Breast epithelium (tissue), 4 donors: ENCODE data around the gene CSNK2B. TPM values are rescaled to one million over a fixed set of nuclear protein-coding genes. Genes with fewer than 3 reads are reported as not detected.

Source experiments
- DNase-seq, 2 donors: peaks; one replicate each; pipeline ENCODE4 v3.0.0-alpha.2; 2019; ENCODE audit warnings: low spot score in 2 of 2
- H3K27ac ChIP-seq, 2 donors: fragments of 200-600 bp; sonication (generic) in 1 of 2; one replicate each; pipeline ENCODE4 v1.5.1; 2016 to 2019; ENCODE audit warnings: mild to moderate bottlenecking in 1 of 2
- H3K27me3 ChIP-seq, 2 donors: fragments of 200-600 bp; sonication (generic) in 1 of 2; one replicate each; pipeline versions ENCODE4 v1.5.1 to v1.6.0; 2017 to 2019; ENCODE audit warnings: control low read depth in 1 of 2, mild to moderate bottlenecking in 1 of 2
- H3K36me3 ChIP-seq: fragments of 200-600 bp; one replicate; pipeline ENCODE4 v1.5.1; 2019
- H3K4me1 ChIP-seq, 2 donors: fragments of 200-600 bp; sonication (generic); one replicate each; pipeline ENCODE4 v1.5.1; 2016 to 2019; ENCODE audit warnings: control low read depth in 1 of 2
- H3K4me3 ChIP-seq, 3 donors: fragments of 200-600 bp; sonication (generic); 1 replicate in 2 of 3; 2 replicates in 1 of 3; pipeline ENCODE4 v1.5.1; 2016 to 2019; ENCODE audit warnings: mild to moderate bottlenecking in 3 of 3, moderate library complexity in 2 of 3
- H3K9me3 ChIP-seq, 2 donors: fragments of 200-600 bp; sonication (generic) in 1 of 2; one replicate each; pipeline ENCODE4 v1.5.1; 2016 to 2019; ENCODE audit warnings: control low read depth in 1 of 2
- POLR2A ChIP-seq: fragments of 450-650 bp; IDR thresholded peaks from one replicate; pipeline ENCODE4 v1.6.1; 2016; ENCODE audit warnings: antibody characterized with exemption, mild to moderate bottlenecking, moderate library complexity
- POLR2AphosphoS5 ChIP-seq, 3 donors: sonication (generic); formaldehyde crosslinking; IDR thresholded peaks; one replicate each; pipeline ENCODE4 v1.6.1; 2017; ENCODE audit warnings: antibody characterized with exemption in 3 of 3
- intact Hi-C: fragments of 100-400 bp; cut with DNase I; formaldehyde crosslinking; loops from one replicate; pipeline ENCODE4 v1.15.1; 2023; ENCODE audit warnings: low total_unique reads
- total RNA-seq, 3 donors: library from RNA; depleted of rRNA; stranded (reverse); fragments of >200 nt; gene quantifications; one replicate each; pipeline ENCODE4 v1.1.0, GENCODE V29; 2016
- TF ChIP-seq, protein P1 (sequence below), 3 donors: fragments of 450-650 bp; IDR thresholded peaks; one replicate each; pipeline ENCODE4 v1.5.1; 2016 to 2017; ENCODE audit warnings: antibody characterized with exemption in 3 of 3, mild to moderate bottlenecking in 3 of 3, moderate library complexity in 3 of 3

Gene CSNK2B
- total RNA-seq, 3 donors from 2014 or later = 135 to 180 (median 178) TPM

DNA sequence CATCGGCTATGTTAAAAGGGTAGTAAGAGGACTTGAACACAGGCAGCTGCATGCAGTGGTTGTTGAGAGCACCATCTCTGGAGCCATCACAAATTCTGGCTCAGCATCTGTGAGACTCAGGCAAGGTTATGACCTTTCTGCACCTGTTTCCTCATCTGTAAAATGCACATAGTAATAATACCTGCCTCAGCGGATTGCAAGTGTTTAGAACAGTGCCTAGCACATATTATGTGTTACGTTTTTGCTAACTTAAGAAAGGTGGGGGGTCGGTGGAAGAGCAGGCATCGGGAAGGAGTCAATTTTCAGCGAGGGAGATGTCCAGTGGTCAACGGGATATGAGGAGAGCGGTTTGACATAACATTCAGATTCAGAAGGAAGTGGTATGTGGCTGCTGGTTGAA, 12.1 kb downstream of the CSNK2B start:
- Histone ChIP-seq H3K27ac (no peak overlapping the region), H3K36me3 (no peaks in the 10 kb centered on the region), H3K9me3 (no peaks in the 10 kb centered on the region), H3K4me1 (no peaks in the 10 kb centered on the region), H3K4me3 (no peak overlapping the region), H3K27me3 (no peaks in the 10 kb centered on the region)
- intact Hi-C loops = no loop called here
- TF ChIP-seq POLR2A (no peak), POLR2AphosphoS5 (IDR thresholded peaks at IDR 0.05) (no peak)
- TF ChIP-seq, protein P1, sequence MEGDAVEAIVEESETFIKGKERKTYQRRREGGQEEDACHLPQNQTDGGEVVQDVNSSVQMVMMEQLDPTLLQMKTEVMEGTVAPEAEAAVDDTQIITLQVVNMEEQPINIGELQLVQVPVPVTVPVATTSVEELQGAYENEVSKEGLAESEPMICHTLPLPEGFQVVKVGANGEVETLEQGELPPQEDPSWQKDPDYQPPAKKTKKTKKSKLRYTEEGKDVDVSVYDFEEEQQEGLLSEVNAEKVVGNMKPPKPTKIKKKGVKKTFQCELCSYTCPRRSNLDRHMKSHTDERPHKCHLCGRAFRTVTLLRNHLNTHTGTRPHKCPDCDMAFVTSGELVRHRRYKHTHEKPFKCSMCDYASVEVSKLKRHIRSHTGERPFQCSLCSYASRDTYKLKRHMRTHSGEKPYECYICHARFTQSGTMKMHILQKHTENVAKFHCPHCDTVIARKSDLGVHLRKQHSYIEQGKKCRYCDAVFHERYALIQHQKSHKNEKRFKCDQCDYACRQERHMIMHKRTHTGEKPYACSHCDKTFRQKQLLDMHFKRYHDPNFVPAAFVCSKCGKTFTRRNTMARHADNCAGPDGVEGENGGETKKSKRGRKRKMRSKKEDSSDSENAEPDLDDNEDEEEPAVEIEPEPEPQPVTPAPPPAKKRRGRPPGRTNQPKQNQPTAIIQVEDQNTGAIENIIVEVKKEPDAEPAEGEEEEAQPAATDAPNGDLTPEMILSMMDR (IDR thresholded peaks at IDR 0.05) = no peak
- DNase-seq = no peak

DNA sequence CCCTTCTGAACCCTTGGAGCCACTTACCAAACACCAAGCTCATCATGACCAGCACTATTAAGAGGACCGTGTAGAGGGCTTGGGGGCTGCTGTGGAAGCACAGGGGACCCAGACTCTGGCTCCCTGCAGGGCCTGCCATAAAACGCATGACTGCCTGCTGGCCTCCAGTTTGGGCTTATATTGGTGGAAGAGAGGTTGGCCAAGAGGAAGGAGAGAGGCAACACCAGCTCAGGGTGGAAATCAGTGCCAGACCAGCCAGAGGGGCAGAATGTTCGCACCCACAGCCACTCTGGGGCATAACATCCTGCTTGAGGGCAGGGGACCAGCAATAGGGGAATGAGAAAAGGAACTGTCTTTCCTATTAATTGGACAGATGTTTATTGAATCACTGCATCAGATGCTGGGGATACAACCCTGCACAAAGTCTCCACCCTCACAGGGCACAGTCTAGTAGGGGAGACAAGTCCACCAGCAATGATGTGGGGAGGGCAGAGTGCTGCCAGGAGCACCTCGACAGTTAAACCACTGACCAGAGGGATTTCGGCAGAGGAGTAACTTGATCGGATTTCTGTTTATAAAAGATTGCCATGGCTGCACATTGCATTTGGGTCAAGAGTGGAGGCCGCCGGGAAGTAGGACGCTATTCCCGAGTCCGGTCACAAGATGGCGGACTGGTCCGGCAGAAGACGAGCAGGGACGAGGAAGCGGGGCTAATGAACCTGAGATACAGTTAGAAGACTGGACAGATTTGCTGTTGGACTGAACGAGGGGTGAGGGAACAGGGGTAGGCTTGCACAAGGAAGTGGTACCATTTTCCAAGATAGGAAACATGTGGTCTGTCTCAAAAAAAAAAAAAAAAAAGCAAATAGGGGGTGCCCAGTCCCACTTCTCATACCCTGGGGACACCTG, 14.6 kb downstream of the CSNK2B start, which contains the start of gene LY6G5C:
Gene LY6G5C (minus strand): TSS at position 842 of the 909 bp plus-strand sequence. CDS start 694 bp downstream, at position 148.
- intact Hi-C loops = loop anchor here (5.0 kb wide), 1 partner anchor 157 kb away; no protein-coding TSS in a partner anchor
- H3K4me3 ChIP-seq = peak within 1 kb of the TSS; percentile 45 to 75 (median 58)
- H3K4me1 ChIP-seq = no peaks in the 10 kb centered on the region
- H3K27me3 ChIP-seq = no peaks in the 10 kb centered on the region
- peak; percentile 83 to 87 for DNase-seq
- no peak for TF ChIP-seq POLR2A
- TF ChIP-seq, protein P1 (IDR thresholded peaks at IDR 0.05) = peak; percentile 47 to 81 (median 76)
- TF ChIP-seq POLR2AphosphoS5 (IDR thresholded peaks at IDR 0.05) = peak; percentile 46 to 66 (median 66)
- H3K27ac ChIP-seq = peak within 1 kb of the TSS; percentile 73 to 79
- H3K9me3 ChIP-seq = no peaks in the 10 kb centered on the region
- H3K36me3 ChIP-seq = no peaks in the 10 kb centered on the region

DNA sequence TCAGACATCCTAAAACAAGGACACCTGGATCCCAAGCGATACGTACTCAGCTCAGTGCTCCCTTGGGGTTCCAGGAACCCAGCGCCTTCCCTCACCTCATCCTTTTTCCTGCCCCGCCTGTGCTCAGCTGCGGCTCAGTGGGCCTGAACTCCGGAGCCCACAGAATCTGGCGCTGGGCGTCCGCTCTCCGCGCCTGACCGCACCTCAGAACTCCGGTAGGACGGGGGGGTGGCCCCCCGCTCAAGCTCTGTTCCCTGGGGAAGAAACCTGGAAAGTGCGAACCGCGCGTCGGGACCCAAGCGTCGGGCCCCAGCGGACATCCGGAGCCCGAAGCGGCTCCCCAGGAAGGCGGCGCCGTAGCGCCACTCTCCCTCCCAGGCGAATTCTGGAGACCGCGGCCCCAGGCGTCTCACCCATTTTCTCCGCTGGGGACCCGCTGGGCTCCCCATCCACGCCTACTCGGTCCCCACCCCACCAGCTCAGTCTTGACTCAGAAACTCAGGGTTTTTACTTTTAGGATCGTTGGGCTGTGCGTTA, 15.3 kb downstream of the CSNK2B start:
- TF ChIP-seq, protein P1 (IDR thresholded peaks at IDR 0.05) = no peak
- Histone ChIP-seq H3K4me3 (peak overlapping the region; percentile 45 to 75 (median 58)), H3K4me1 (no peaks in the 10 kb centered on the region), H3K27me3 (no peaks in the 10 kb centered on the region), H3K27ac (peak overlapping the region; percentile 73 to 79), H3K36me3 (no peaks in the 10 kb centered on the region), H3K9me3 (no peaks in the 10 kb centered on the region)
- DNase-seq = no peak
- intact Hi-C loops = loop anchor here (5.0 kb wide), 1 partner anchor 156 kb away; no protein-coding TSS in a partner anchor

DNA sequence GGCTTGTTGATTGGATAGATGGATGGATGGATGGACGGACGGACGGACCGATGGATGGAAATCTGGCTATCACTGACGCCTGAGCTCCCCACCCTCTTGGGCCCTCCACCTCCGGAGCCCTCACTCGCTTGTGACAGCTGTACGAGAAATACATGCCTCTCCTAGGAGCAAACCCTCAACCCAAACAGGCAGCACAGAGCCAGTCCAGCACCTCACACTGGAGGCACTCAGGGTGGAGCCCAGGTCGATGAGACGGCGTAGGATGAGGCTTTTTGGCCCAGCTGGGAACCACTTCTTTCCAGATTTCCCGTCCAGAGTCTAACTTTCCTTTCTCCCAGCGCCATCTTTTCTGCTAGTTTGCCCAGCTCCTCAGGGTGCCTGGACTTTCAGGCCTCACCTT, 17.7 kb downstream of the CSNK2B start:
- Histone ChIP-seq H3K4me3 (no peak overlapping the region), H3K27ac (no peak overlapping the region), H3K27me3 (no peaks in the 10 kb centered on the region), H3K4me1 (no peaks in the 10 kb centered on the region), H3K36me3 (peaks cover 8% of the 10 kb centered on the region), H3K9me3 (no peaks in the 10 kb centered on the region)
- no peak for DNase-seq
- TF ChIP-seq POLR2A = no peak
- no peak for TF ChIP-seq POLR2AphosphoS5 (IDR thresholded peaks at IDR 0.05)
- TF ChIP-seq, protein P1 (IDR thresholded peaks at IDR 0.05) = no peak
- intact Hi-C loops = loop anchor here (5.0 kb wide), 1 partner anchor 154 kb away; no protein-coding TSS in a partner anchor

DNA sequence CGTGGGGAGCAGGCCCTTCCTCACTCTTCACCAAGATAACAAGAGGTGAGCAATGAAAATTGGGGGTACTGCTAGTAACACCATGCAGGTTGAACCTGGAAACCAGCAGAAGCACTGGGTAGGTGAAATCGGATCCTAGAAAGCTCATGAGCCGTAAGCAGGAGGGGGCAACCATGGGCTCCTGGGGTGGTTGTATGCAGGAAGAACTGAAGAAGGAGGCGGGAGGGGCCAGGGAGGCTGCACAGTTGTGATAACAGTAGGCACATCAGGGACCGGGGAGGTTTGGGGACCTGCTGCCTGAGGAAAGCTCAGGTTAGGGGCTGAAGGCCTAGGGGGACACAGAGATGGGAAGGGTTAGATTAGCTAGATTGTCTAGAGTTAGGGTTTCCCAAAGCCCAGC, 20.6 kb downstream of the CSNK2B start:
- Histone ChIP-seq H3K27me3 (no peaks in the 10 kb centered on the region), H3K4me3 (no peak overlapping the region), H3K4me1 (no peaks in the 10 kb centered on the region), H3K36me3 (peaks cover 8% of the 10 kb centered on the region), H3K27ac (no peak overlapping the region), H3K9me3 (no peaks in the 10 kb centered on the region)
- intact Hi-C loops = no loop called here
- no peak for DNase-seq
- TF ChIP-seq POLR2A (no peak), POLR2AphosphoS5 (IDR thresholded peaks at IDR 0.05) (no peak)
- TF ChIP-seq, protein P1 (IDR thresholded peaks at IDR 0.05) = no peak
